Posterior vena cava (tissue), 2 donors: ENCODE results near the gene VPS35. TPM values are rescaled to one million over a fixed set of nuclear protein-coding genes. Genes with fewer than 3 reads are reported as not detected.
"Not testable (repeated sequence)": the region's sequence is repeated elsewhere in the genome, so short reads cannot be mapped to it uniquely, and the experiment has no call there.

ENCODE experiments used
- DNase-seq: peaks from one replicate; pipeline ENCODE4 v3.0.0-alpha.2; 2020; ENCODE audit warnings: low spot score
- intact Hi-C, 2 donors: fragments of 100-400 bp; cut with DNase I; formaldehyde crosslinking; loops; one replicate each; pipeline versions ENCODE4 v1.14.1 to v1.14.2; 2022 to 2023
- total RNA-seq, 2 donors: library from RNA; stranded (reverse); fragmentation: NEBNext Ultra II Directional; extraction: Animal tissue kit (Norgen Biotek cat#: 25700); gene quantifications; one replicate each; pipeline ENCODE4 v1.2.1, GENCODE V29; 2021
- donor health status: DM: yes; HTN: yes; CAD: no.
- donor health status: DM: yes; HTN: yes; CAD: no.

Gene VPS35
- total RNA-seq, 2 donors from 2014 or later, result 75.1 to 78.7 TPM

DNA sequence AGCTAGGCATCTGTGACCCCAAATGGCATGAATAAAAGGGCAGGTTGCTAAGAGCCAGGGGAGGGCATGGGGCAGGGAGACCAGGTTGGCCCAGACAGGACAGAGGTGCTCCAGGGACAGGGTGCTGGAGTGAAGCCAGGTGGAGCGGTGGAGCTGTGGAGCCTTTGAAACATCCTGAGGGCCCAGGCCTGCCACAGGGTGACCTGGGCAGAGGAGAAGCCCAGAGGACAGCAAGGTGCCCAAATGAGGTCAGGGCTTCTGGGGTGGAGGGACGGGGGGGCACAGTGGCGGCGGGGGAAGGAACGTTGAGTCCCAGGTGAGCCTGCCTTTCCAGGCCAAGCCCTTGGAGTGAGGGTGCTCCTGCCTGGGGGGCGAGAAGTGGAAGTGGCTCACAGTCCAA, 65.3 kb downstream of the VPS35 start:
- DNase-seq, intact Hi-C loops: not testable (repeated sequence)

DNA sequence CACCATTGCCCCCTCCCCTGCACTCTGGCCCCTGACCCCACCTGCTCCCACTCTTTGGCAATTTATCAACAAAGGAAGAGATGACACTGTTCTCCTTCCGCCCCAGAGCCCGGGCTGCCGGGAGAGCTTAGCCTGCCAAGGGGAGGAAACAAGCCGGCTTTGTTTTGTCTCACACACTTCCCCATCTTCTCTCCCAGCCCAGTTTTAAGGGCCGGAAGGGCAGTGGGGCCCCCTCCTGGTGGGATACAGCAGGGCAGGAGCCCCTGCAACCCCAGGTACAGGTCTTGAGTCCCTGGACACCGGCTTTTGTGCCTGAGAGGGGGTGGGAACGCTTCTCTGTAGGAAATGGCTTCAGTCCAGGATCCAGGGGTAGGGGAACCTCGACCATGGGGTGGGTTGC, 65.7 kb downstream of the VPS35 start:
- intact Hi-C loops, DNase-seq: not testable (repeated sequence)

DNA sequence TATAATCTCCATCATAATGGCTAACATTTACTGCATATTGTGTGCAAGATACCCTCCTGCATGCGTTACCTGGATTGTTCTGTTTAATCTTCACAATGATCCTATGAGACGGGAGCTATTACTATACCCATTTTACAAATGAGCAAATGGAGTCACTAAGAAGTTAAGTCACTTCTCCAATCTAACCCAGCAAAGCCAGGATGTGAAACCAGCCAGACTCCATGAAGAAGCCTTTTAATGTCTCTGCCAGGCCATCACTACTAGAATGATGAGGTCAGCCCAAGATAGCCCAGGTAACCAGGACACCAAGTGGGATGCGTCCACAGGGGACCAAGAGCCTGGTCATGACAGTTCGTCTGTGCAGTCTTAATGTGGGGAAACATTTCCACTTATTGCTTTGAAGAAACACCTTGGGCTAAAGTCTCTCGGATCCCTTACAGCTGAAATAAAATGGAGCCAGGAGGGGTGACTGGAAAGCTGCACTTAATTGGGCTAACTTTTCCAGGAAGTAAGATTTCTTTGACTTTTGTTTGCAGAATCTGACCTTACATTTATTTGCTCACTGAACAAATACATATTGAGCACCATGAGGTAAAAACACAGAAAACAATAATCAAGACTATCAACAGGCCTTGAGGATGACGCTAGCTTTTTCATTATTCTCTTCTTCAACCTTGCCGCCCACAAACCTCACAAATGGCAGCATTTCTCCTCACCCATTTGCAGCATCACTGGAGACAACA, 66.9 kb downstream of the VPS35 start:
- intact Hi-C loops, result no loop called here
- DNase-seq, result no peak

DNA sequence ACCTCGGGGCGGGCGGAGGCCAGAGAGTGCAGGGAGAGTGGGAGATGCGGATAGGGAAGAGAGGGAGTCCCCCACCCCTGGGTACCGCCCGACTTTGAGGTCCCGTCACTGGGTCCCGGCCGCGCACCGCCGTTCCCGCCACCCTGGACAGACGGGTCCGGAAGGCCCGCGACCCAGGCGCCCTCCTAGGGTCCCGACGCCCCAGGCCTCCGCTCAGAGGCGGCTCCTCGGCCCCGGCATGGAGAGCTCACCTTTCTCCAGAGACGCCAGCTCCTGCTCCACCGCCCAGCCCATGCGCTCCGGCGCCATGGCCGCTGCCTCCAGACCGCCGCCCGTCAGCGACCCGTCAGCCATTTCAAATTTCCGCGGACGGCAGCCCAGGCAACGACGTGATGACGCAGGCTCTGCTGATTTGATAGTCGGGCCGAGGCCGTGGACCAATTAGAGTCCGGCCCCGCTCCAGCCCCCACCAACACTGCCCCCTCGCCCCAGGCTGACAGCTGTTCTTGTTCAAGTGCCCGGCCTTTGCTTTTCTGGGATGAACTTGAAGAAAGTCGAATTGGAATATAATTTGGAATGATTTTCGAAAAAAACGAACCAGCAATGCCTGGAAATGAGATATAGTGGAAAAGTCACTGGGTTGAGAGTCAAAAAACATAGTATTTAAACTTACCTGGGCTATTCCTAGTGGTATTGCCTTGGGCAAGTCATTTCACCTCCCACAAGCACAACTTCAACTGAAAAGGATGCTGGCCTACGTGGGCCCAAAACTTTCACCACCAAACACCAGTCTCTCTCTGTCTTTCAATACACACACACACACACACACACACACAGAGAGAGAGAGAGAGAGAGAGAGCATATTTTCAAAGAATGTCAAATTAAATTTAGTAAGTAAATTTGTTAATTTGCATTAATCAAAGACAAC, 67.7 kb downstream of the VPS35 start, which contains the start of gene SHCBP1:
Gene SHCBP1 (minus strand): TSS at position 374 of the 928 bp plus-strand sequence. CDS start 20 bp downstream, at position 354.
- DNase-seq, result peak; percentile 94
- intact Hi-C loops, result no loop called here

DNA sequence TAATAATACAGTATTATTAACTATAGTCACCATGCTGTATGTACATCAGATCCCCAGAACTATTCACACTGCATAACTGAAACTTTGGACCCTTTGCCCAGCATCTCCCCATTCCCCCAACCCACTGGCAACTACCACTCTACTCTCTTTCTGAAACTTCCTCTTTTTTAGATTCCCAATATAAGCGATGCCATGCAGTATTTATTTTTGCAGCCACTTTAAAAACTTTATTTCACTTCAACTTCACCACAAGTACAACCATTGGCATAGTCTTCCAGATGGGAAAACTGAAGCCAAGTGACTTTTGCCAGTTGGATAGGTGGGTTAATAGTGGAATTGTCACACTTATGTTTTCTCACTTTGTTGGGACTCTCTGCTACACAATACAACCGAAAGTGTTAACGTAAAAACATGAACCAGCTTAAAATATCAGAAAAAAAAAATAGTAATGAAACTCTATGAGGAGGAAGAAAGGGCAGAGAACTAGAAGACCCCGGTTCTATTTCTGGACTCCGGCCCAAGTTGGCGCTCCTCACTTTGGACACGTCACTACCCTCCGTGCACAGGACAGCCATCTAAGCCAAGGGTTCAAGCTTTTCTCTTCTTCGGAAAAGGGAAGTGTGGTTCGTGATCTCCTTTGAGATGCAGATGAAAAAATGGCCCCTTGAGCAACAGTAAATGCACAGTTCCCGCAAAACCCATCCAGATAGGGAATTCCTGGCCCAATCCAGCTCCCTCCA, 68.5 kb downstream of the VPS35 start:
- no peak for DNase-seq
- intact Hi-C loops, result no loop called here

DNA sequence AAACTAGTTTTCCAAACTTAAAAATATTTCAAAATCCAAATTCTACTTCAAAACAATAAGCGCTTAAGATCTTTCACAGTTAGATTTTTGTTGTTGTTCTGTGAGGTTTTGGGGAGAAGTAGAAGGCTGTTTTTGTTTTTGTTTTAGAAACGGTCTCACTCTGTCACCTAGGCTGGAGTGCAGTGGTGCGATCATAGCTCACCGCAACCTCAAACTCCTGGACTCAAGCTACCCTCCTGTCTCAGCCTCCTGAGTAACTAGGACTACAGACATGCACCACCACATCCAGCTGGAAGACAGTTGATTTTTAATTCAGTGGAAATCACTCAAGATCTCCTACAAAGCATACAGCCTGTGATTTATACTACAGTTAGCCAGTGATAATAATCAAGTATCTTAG, 70.5 kb downstream of the VPS35 start:
- intact Hi-C loops, result no loop called here

DNA sequence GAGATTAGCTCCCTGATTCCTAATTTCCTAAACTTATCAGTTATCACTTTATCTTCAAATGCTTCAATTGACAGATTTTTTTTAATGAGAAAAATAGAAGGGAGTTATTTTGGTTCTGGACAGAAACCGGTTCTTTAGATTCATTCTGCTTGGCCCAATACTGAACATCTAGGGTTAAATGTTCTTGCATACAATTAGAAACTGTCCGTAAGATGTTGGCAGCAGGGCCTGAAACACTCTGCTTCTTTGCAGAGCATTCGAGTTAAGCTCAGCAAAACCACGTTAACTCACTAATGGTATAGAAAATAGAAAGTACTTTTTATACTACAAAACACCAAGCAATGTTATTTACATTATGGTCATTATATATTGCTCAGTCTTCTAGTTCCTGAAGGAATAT, 75.0 kb downstream of the VPS35 start:
- intact Hi-C loops, result no loop called here
- no peak for DNase-seq

More for the DNA sequence above, 70.5 kb downstream of the VPS35 start:
- DNase-seq, result no peak

DNA sequence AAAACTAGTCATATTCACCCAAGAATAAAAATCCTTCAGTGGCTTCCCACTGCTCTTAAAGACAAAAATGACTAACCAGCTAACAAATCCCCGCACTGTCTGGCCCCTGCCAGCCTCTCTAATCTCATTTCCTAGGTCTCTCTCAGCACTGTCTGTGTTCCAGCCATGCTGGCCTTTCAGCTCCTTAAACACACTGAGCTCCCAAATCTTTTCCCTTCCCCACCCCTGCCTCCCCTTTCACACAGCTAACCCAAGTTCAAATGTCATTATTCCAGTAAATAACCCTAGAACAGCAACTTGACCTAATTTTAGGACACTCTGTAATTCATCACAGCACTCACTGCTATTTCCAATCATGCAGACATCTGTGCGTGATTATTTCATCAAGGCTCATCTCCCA, 75.6 kb downstream of the VPS35 start:
- intact Hi-C loops, result no loop called here
- DNase-seq, result no peak

DNA sequence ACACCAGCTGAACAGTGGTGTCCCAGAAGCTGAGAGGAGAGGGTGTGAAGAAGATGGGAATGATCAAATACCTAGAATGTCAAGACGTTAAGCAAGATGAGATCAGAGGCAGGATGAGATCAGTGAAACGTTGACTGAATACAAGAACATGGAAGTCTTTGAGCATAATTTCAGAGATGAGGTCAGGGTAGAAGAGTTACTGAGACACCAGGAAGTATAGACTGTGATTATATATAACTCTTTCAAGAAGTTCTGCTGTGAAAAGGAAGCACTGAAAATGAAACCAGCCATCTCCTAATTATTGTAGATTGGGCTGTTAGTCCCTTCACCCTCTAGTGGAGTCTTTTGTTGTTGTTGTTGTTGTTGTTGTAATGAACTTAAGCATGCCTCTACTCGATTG, 76.9 kb downstream of the VPS35 start:
- no peak for DNase-seq
- intact Hi-C loops, result no loop called here

DNA sequence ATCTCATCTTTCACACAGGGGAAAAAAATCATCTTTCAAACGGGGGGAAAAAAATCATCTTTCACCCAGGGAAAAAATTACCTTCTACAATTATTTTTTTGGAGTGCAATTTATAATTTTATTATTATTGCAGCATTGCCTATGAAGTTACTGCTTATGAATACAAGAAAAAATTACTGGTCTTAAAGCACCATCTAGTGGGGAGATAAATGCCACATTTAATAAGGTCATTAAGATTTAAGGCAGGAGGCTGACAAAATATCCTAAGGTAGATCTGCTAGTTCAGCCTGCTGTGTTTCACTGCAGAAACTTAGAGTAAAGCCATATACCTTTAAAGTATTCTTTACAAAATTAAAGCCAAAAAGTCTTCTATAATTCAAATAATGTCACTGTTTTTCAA, 81.4 kb downstream of the VPS35 start:
- intact Hi-C loops, result no loop called here
- DNase-seq, result no peak

DNA sequence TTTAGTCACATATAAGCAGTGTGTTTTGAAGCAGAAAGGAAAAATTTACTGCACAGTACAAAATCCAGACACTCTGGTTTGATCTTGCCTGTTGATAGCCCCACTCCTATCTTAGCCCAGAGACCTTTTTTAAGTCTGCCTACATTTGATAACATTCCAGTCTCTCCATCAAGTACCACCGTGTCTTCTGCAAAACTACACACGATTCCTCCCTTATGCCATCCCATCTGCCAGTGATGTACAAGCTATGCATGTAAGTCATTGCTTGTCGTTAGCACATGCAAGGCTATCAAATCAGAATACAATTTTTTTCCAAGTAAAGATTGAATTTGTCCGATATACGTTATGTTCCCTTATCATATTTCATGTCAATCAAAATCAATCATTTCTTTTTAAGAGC, 82.7 kb downstream of the VPS35 start:
- no peak for DNase-seq

More for the DNA sequence above, 82.7 kb downstream of the VPS35 start:
- intact Hi-C loops, result no loop called here

Other genes starting within 250 kb of the VPS35 start
- gene SHCBP1, start 67.8 kb downstream of the VPS35 start, total RNA-seq, result 1 to 10 TPM in 1 of 2 donors, under 1 TPM in 1; 0.76 to 2.5 TPM
- gene ORC6, start 481 bp upstream of the VPS35 start, total RNA-seq, result 1 to 10 TPM; 1.0 to 2.0 TPM
- under 1 TPM; 0.29 to 0.97 TPM for gene MYLK3, start 59.2 kb upstream of the VPS35 start, total RNA-seq
- 1 to 10 TPM; 6.4 to 9.4 TPM for gene C16orf87, start 142.0 kb upstream of the VPS35 start, total RNA-seq
- gene GPT2, start 195.2 kb upstream of the VPS35 start, total RNA-seq, result 1 to 10 TPM; 3.3 to 4.5 TPM